Lower lobe of right lung (tissue), 2 donors: ENCODE results near the gene B3GNT5. TPM values are rescaled to one million over a fixed set of nuclear protein-coding genes. Genes with fewer than 3 reads are reported as not detected.

Experiments
- ATAC-seq, 2 donors: fragments of 200-7000 bp; cut with Tn5 transposase; one replicate each; pipeline ENCODE4 v1.9.1; 2020 to 2022; ENCODE audit warnings: mild to moderate bottlenecking in 2 of 2, moderate library complexity in 2 of 2
- DNase-seq: peaks from one replicate; pipeline ENCODE4 v3.0.0-alpha.2; 2020
- H3K27ac ChIP-seq: fragments of 200-600 bp; one replicate; pipeline ENCODE4 v1.8.0; 2022
- H3K27me3 ChIP-seq: fragments of 200-600 bp; one replicate; pipeline ENCODE4 v1.8.0; 2022; ENCODE audit warnings: low read depth
- H3K36me3 ChIP-seq: fragments of 200-600 bp; one replicate; pipeline ENCODE4 v1.8.0; 2022; ENCODE audit warnings: mild to moderate bottlenecking
- H3K4me1 ChIP-seq: fragments of 200-600 bp; one replicate; pipeline ENCODE4 v1.8.0; 2022
- H3K4me3 ChIP-seq: fragments of 200-600 bp; one replicate; pipeline ENCODE4 v1.8.0; 2022; ENCODE audit warnings: mild to moderate bottlenecking
- H3K9me3 ChIP-seq: fragments of 200-600 bp; one replicate; pipeline ENCODE4 v1.8.0; 2022
- CTCF ChIP-seq: fragments of 200-600 bp; IDR thresholded peaks from one replicate; pipeline ENCODE4 v1.8.0; 2022; ENCODE audit warnings: antibody characterized with exemption, mild to moderate bottlenecking
- intact Hi-C: fragments of 100-400 bp; cut with DNase I; formaldehyde crosslinking; loops from one replicate; pipeline ENCODE4 v1.11.0; 2022
- total RNA-seq: library from RNA; stranded (reverse); fragmentation: NEBNext Ultra II Directional; extraction: Animal tissue kit (Norgen Biotek cat#: 25700); gene quantifications from one replicate; pipeline ENCODE4 v1.2.1, GENCODE V29; 2021
- donor health status: DM: no; HTN: yes; CAD: no; lungs with severe emphysema.

Gene B3GNT5
- total RNA-seq, 1 donor from 2014 or later, result 30.8 TPM

- peaks cover 37% of the 10 kb centered on the region for H3K4me1 ChIP-seq
- ATAC-seq, result peak; percentile 9 to 22
- DNase-seq, result peak; percentile 60
Observed at GRCh38 chr3:183254487-183255347, 1.7 kb downstream of the B3GNT5 start.

DNA sequence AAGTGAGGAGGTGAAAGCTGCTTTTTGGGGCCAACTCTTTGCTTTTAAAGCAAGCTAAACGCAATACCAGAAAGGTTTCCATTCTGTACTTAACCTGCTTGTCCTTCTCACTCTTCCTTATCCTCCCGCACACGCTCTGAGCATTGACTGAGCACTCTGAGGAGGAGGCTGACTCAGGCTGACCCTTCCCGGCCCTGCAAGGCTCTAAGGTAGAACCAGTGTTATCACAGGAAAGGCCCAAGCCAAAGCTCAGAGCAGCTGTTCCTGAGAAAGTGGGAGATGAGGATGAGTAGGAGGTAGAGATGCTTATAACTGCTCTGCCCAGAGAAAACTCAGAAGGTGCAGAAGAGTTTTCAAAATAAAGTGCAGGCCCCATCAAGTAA lies 2.3 kb downstream of the B3GNT5 start:
- peak overlapping the region; percentile 80 for H3K4me3 ChIP-seq
- TF ChIP-seq CTCF, result no peak
- no peaks in the 10 kb centered on the region for H3K9me3 ChIP-seq
- ATAC-seq (no peak), DNase-seq (no peak)
- H3K36me3 ChIP-seq, result no peaks in the 10 kb centered on the region
- H3K4me1 ChIP-seq, result peaks cover 40% of the 10 kb centered on the region
- intact Hi-C loops, result no loop called here
- H3K27ac ChIP-seq, result peak overlapping the region; percentile 95
- H3K27me3 ChIP-seq, result no peaks in the 10 kb centered on the region

More at GRCh38 chr3:183254487-183255347, 1.7 kb downstream of the B3GNT5 start:
- H3K9me3 ChIP-seq, result no peaks in the 10 kb centered on the region
- H3K27me3 ChIP-seq, result no peaks in the 10 kb centered on the region
- H3K36me3 ChIP-seq, result no peaks in the 10 kb centered on the region
- intact Hi-C loops, result no loop called here
- peak overlapping the region; percentile 95 for H3K27ac ChIP-seq
- H3K4me3 ChIP-seq, result peak overlapping the region; percentile 80
- TF ChIP-seq CTCF, result no peak

DNA sequence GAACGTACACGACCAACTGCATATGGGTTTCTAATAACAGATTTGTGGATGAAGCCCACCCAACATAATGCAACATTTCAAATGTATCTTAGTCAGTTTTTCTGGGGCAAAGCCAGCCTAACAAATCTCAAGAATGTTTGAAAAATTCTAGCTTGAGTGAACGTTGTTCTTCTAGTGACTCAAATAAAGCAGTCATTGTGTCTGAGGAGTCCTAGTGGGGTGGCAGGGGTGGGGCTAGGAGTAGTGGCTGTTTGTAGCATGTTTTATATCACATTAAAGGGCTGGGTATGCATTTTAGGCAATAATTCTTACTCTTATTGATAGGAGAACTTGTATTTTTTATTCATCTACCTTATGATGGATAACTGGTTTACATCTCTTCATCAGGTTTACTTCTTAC lies 6.0 kb downstream of the B3GNT5 start:
- intact Hi-C loops, result no loop called here
- Histone ChIP-seq H3K9me3 (no peaks in the 10 kb centered on the region), H3K27me3 (no peaks in the 10 kb centered on the region), H3K36me3 (no peaks in the 10 kb centered on the region), H3K27ac (no peak overlapping the region), H3K4me3 (no peak overlapping the region), H3K4me1 (peaks cover 57% of the 10 kb centered on the region)
- DNase-seq, result no peak
- TF ChIP-seq CTCF, result no peak
- ATAC-seq, result no peak

- no peak for DNase-seq
- Histone ChIP-seq H3K4me3 (no peak overlapping the region), H3K27ac (peak overlapping the region; percentile 68), H3K4me1 (peaks cover 62% of the 10 kb centered on the region), H3K9me3 (no peaks in the 10 kb centered on the region), H3K27me3 (no peaks in the 10 kb centered on the region), H3K36me3 (no peaks in the 10 kb centered on the region)
- intact Hi-C loops, result no loop called here
- no peak for TF ChIP-seq CTCF
- ATAC-seq, result peak in 1 of 2 donors; percentile 18
Observed at GRCh38 chr3:183259621-183260020, 6.6 kb downstream of the B3GNT5 start.

DNA sequence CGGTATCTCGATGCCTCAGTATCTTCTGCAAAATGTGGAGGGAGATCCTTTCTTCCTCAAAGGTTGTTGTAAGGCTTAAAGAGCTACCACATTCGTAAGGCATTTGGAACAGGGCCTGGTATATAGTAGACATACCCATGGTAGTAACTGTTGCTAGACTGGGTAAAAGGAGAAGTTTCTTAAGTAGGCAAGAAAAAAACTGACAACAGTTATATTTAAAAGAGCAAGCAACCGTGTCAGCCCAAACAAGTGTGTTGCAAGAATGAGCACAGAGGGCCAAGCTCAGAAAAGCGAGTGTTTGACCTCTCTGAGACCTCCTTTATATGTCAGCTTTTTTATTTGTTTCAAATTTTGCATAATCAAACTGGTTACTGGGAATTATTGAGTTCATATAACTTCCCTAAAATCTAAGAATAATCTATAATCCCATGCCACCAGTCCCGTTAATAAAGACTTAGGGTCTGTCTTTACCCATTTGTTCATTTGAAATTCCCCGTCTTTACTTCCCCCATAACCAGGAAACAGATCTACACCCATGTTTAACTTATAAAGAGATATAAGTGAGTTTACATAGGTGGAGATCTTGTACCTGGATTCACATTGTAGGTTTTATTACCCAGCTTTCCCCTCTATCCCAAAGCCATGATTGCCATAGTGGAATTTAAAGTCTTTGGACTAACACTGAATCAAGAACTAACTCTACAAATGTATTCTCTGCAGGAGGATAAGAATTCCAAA lies 7.3 kb downstream of the B3GNT5 start:
- ATAC-seq (peak; percentile 53 to 82), DNase-seq (no peak)
- peaks cover 62% of the 10 kb centered on the region for H3K4me1 ChIP-seq
- H3K9me3 ChIP-seq, result no peaks in the 10 kb centered on the region
- H3K27me3 ChIP-seq, result no peaks in the 10 kb centered on the region
- peak overlapping the region; percentile 68 for H3K27ac ChIP-seq
- no peak overlapping the region for H3K4me3 ChIP-seq
- no peaks in the 10 kb centered on the region for H3K36me3 ChIP-seq
- intact Hi-C loops, result no loop called here
- TF ChIP-seq CTCF, result no peak
